NCI-H1092 (cell line): ENCODE data around the gene C16orf87.

Source experiments
- DNase-seq: peaks from one replicate; lab custom pipeline; 2025; lab: John Stamatoyannopoulos, UW

Gene C16orf87

GRCh38 chr16:46757339-46758050 is 73.5 kb downstream of the C16orf87 start:
- peak; percentile 49 for DNase-seq

- no peak for DNase-seq
Observed at GRCh38 chr16:46756772-46757171, 74.2 kb downstream of the C16orf87 start.

- no peak for DNase-seq
Observed at GRCh38 chr16:46753015-46753414, 78.0 kb downstream of the C16orf87 start.

- no peak for DNase-seq
Observed at GRCh38 chr16:46751381-46751780, 79.6 kb downstream of the C16orf87 start.

GRCh38 chr16:46748775-46749705 is 81.9 kb downstream of the C16orf87 start:
- peak; percentile 31 for DNase-seq

- DNase-seq: no peak
Observed at GRCh38 chr16:46747777-46748651, 83.0 kb downstream of the C16orf87 start, which contains the start of gene MYLK3. Gene MYLK3, minus strand, starts transcription at chr16:46748344. Its CDS starts 151 bp downstream, at chr16:46748193.

GRCh38 chr16:46746821-46747776 is 83.9 kb downstream of the C16orf87 start:
- no peak for DNase-seq
